Panc1 (cell line): ENCODE data around the gene MTM1. TPM values are rescaled to one million over a fixed set of nuclear protein-coding genes. Genes with fewer than 3 reads are reported as not detected.

Source experiments
- ATAC-seq: fragments of 200-7000 bp; cut with Tn5 transposase; 2 replicates; pipeline ENCODE4 v1.9.1; 2020; ENCODE audit warnings: mild to moderate bottlenecking, moderate library complexity
- BruUV-seq: library from RNA; stranded (reverse); fragments of 400-500 nt; replicated peaks from 2 replicates; lab custom pipeline; 2021; lab: Mats Ljungman, UMichigan
- CTCF ChIA-PET: fragments of 300-600 bp; sonication (Branson Sonifier 250); formaldehyde crosslinking; loops from one replicate; lab custom pipeline; 2022; ENCODE audit warnings: antibody characterized with exemption; lab: Charles Lee
- POLR2A ChIA-PET: fragments of 300-600 bp; sonication (Branson Sonifier 250); formaldehyde crosslinking; loops from one replicate; lab custom pipeline; 2022; ENCODE audit warnings: antibody characterized with exemption; lab: Charles Lee
- DNase-seq: peaks from one replicate; pipeline ENCODE4 v3.0.0-alpha.2; 2010; ENCODE audit warnings: low read depth, low spot score
- H3K27ac ChIP-seq: 2 replicates; pipeline ENCODE4 v1.5.1; 2011; ENCODE audit warnings: mild to moderate bottlenecking, low read length, inconsistent platforms
- H3K27me3 ChIP-seq: fragments of 200-500 bp; sonication (Bioruptor generic); 2 replicates; pipeline ENCODE4 v1.6.0; 2014; ENCODE audit warnings: low read length, inconsistent platforms; ENCODE audit not compliant: control insufficient read depth, insufficient read depth
- H3K36me3 ChIP-seq: fragments of 200-500 bp; sonication (Bioruptor generic); 2 replicates; pipeline ENCODE4 v1.5.1; 2014; ENCODE audit warnings: inconsistent platforms, mild to moderate bottlenecking, low read length, moderate library complexity; ENCODE audit not compliant: control insufficient read depth, insufficient read depth
- H3K4me1 ChIP-seq: 2 replicates; pipeline ENCODE4 v1.5.1; 2011; ENCODE audit warnings: inconsistent platforms, mild to moderate bottlenecking, low read length, moderate library complexity; ENCODE audit not compliant: control insufficient read depth, insufficient read depth
- H3K4me3 ChIP-seq, 2 experiments: 2 replicates each; pipeline ENCODE4 v1.5.1; 2011 to 2012; ENCODE audit warnings: low read depth in 2 of 2, low read length in 2 of 2, mild to moderate bottlenecking in 2 of 2, inconsistent platforms in 1 of 2, moderate library complexity in 1 of 2
- H3K9me3 ChIP-seq: fragments of 200-500 bp; sonication (Bioruptor generic); 2 replicates; pipeline ENCODE4 v1.5.1; 2014; ENCODE audit warnings: low read depth, mild to moderate bottlenecking, inconsistent platforms, low read length, moderate library complexity; ENCODE audit not compliant: control insufficient read depth, insufficient read depth
- CTCF ChIP-seq: fragments of 450-650 bp; IDR thresholded peaks from 2 replicates; pipeline ENCODE4 v1.5.1; 2017; ENCODE audit warnings: mild to moderate bottlenecking
- POLR2AphosphoS5 ChIP-seq: IDR thresholded peaks from 2 replicates; pipeline ENCODE4 v1.6.1; 2012; ENCODE audit warnings: mild to moderate bottlenecking, low read depth, low read length, moderate library complexity
- REST ChIP-seq, 2 experiments: IDR thresholded peaks; 2 replicates each; pipeline ENCODE4 v1.6.1; 2011 to 2012; ENCODE audit warnings: low read depth in 2 of 2, control low read depth in 1 of 2, low read length in 1 of 2, mild to moderate bottlenecking in 1 of 2, moderate library complexity in 1 of 2; ENCODE audit not compliant: insufficient read depth in 1 of 2
- SIN3A ChIP-seq: IDR thresholded peaks from 2 replicates; pipeline ENCODE4 v1.6.1; 2012; ENCODE audit warnings: low read depth, mild to moderate bottlenecking, low read length, moderate library complexity, borderline replicate concordance; ENCODE audit not compliant: insufficient read depth
- TCF7L2 ChIP-seq: IDR thresholded peaks from 2 replicates; pipeline ENCODE4 v1.6.1; 2011; ENCODE audit warnings: mild to moderate bottlenecking, low read depth, low read length, inconsistent platforms
- in situ Hi-C: cut with HindIII; loops from 2 replicates; pipeline ENCODE4 v1.10.0; 2016; ENCODE audit warnings: low sequenced_read_pairs, low pct_unique_long_range_greater_than_20kb
- intact Hi-C: fragments of 100-400 bp; cut with micrococcal nuclease; formaldehyde crosslinking; loops from one replicate; pipeline ENCODE4 v1.10.0; 2022; ENCODE audit not compliant: unreplicated experiment
- total RNA-seq: library from RNA; stranded (reverse); gene quantifications from one replicate; pipeline ENCODE4 v1.2.1, GENCODE V29; 2021; ENCODE audit not compliant: unreplicated experiment

Gene MTM1
- total RNA-seq, 1 experiment from 2014 or later = 24.0 TPM

GRCh38 chrX:150607201-150607600, 38.8 kb downstream of the MTM1 start:
- no peaks in the 10 kb centered on the region for H3K4me1 ChIP-seq
- ChIA-PET POLR2A (no interaction called here), CTCF (no interaction called here)
- no peak overlapping the region for H3K27ac ChIP-seq
- H3K36me3 ChIP-seq = no peaks in the 10 kb centered on the region
- ATAC-seq = no peak
- no peaks in the 10 kb centered on the region for H3K9me3 ChIP-seq
- in situ Hi-C loops (no loop called here), intact Hi-C loops (no loop called here)
- no peak for TF ChIP-seq REST (IDR thresholded peaks at IDR 0.05; ENCODE audit: insufficient read depth in 1 of 2, low read depth in 2 of 2, low read length in 1 of 2)
- TF ChIP-seq TCF7L2 = no peak
- no peaks in the 10 kb centered on the region for H3K27me3 ChIP-seq
- no peak overlapping the region for H3K4me3 ChIP-seq
- DNase-seq = no peak
- BruUV-seq = no TSS peak

- ATAC-seq (no peak), DNase-seq (no peak)
- Histone ChIP-seq H3K36me3 (no peaks in the 10 kb centered on the region), H3K9me3 (no peaks in the 10 kb centered on the region), H3K4me1 (no peaks in the 10 kb centered on the region), H3K4me3 (no peak overlapping the region), H3K27me3 (no peaks in the 10 kb centered on the region), H3K27ac (no peak overlapping the region)
- in situ Hi-C loops (no loop called here), intact Hi-C loops (no loop called here)
- BruUV-seq = no TSS peak
- TF ChIP-seq POLR2AphosphoS5 (no peak), SIN3A (no peak), TCF7L2 (no peak), CTCF (no peak), REST (IDR thresholded peaks at IDR 0.05; ENCODE audit: insufficient read depth in 1 of 2, low read depth in 2 of 2, low read length in 1 of 2) (no peak)
- CTCF ChIA-PET = interaction anchor here (0.6 kb wide), 1 partner anchor 319 kb away, joined by 3 read pairs; no protein-coding TSS in a partner anchor
- POLR2A ChIA-PET = no interaction called here
These were observed 41.6 kb downstream of the MTM1 start for GRCh38 chrX:150610043-150610442.
